Mucosa of gallbladder (tissue), 1 donor: Measurements from ENCODE around the gene RAD51B. TPM values are rescaled to one million over a fixed set of nuclear protein-coding genes. Genes with fewer than 3 reads are reported as not detected.

Experiments
- DNase-seq: peaks from one replicate; pipeline ENCODE4 v3.0.0-alpha.2; 2020; ENCODE audit warnings: low spot score
- total RNA-seq: library from RNA; stranded (reverse); gene quantifications from one replicate; pipeline ENCODE4 v1.2.1, GENCODE V29; 2021
- donor health status: DM: no; HTN: no; CAD: no.

Gene RAD51B
- total RNA-seq, 1 donor from 2014 or later = 18.5 TPM

- DNase-seq = peak; percentile 81
Observed at GRCh38 chr14:68143341-68143841, 323.8 kb downstream of the RAD51B start.

GRCh38 chr14:68144051-68144681, 324.6 kb downstream of the RAD51B start:
- DNase-seq = no peak

GRCh38 chr14:68145036-68145435, 325.5 kb downstream of the RAD51B start:
- no peak for DNase-seq

- no peak for DNase-seq
Observed at GRCh38 chr14:68145539-68145938, 326.0 kb downstream of the RAD51B start.

- DNase-seq = peak; percentile 41
Observed at GRCh38 chr14:68146818-68147217, 327.2 kb downstream of the RAD51B start.

- no peak for DNase-seq
Observed at GRCh38 chr14:68147303-68147702, 327.7 kb downstream of the RAD51B start.

GRCh38 chr14:68148276-68148675, 328.7 kb downstream of the RAD51B start:
- no peak for DNase-seq

- no peak for DNase-seq
Observed at GRCh38 chr14:68148763-68149162, 329.2 kb downstream of the RAD51B start.

GRCh38 chr14:68153275-68153674, 333.7 kb downstream of the RAD51B start:
- DNase-seq = no peak

GRCh38 chr14:68154275-68154674, 334.7 kb downstream of the RAD51B start:
- DNase-seq = no peak

GRCh38 chr14:68157971-68158371, 338.4 kb downstream of the RAD51B start:
- DNase-seq = no peak

GRCh38 chr14:68158640-68159039, 339.1 kb downstream of the RAD51B start:
- no peak for DNase-seq

GRCh38 chr14:68159701-68160633, 340.4 kb downstream of the RAD51B start:
- DNase-seq = no peak

GRCh38 chr14:68160779-68161546, 341.4 kb downstream of the RAD51B start:
- no peak for DNase-seq

- no peak for DNase-seq
Observed at GRCh38 chr14:68162887-68163286, 343.3 kb downstream of the RAD51B start.

- no peak for DNase-seq
Observed at GRCh38 chr14:68164711-68165113, 345.1 kb downstream of the RAD51B start.

- no peak for DNase-seq
Observed at GRCh38 chr14:68165274-68165843, 345.8 kb downstream of the RAD51B start.

GRCh38 chr14:68166731-68167382, 347.3 kb downstream of the RAD51B start:
- no peak for DNase-seq

GRCh38 chr14:68167383-68168087, 348.0 kb downstream of the RAD51B start:
- no peak for DNase-seq

- no peak for DNase-seq
Observed at GRCh38 chr14:68168460-68169109, 349.0 kb downstream of the RAD51B start.
